ENCODE results near the gene GNA15. TPM values are rescaled to one million over a fixed set of nuclear protein-coding genes. Genes with fewer than 3 reads are reported as not detected.
"Not testable (repeated sequence)": the region's sequence is repeated elsewhere in the genome, so short reads cannot be mapped to it uniquely, and the experiment has no call there.

The GNA15 gene
- total RNA-seq, 6 donors from 2014 or later, result 19.0 to 31.4 (median 28.4) TPM

DNA sequence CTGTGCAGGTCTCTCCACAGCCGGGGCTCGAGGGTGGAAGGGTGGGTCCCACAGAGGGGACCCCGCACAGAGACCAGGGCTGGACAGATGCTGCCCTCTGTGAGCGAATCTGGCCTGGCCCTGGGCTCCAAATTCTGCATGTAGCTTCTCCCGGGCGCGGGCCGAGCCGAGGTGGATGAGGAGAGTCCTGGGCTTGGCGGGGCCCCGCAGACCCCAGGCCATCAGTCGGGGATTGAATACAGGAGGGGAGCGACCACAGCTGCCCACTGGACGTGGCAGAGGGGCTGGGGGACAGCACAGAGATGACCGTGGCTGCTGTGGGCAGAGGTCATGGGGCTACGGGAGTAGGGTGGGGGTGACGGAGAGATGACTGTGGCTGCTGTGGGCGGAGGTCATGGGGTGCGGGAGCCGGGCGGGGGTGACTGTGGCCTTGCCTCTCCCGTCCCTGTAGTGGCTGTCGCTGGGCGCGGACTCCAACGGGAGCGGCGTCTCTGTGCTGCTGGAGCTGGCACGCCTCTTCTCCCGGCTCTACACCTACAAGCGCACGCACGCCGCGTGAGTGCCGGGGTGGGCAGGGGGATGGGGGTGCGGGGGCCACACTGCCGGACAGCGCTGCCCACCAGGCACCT is 65.4 kb downstream of the GNA15 start:
- no peak for ATAC-seq (ENCODE audit: low FRiP score in 2 of 2)
- H3K4me3 ChIP-seq, result no peak overlapping the region
- H3K27ac ChIP-seq, result no peak overlapping the region
- TF ChIP-seq POLR2A (IDR thresholded peaks at IDR 0.05) (no peak), EP300 (IDR thresholded peaks at IDR 0.05) (no peak), POLR2AphosphoS5 (IDR thresholded peaks at IDR 0.05) (no peak)
- TF ChIP-seq, protein P1, sequence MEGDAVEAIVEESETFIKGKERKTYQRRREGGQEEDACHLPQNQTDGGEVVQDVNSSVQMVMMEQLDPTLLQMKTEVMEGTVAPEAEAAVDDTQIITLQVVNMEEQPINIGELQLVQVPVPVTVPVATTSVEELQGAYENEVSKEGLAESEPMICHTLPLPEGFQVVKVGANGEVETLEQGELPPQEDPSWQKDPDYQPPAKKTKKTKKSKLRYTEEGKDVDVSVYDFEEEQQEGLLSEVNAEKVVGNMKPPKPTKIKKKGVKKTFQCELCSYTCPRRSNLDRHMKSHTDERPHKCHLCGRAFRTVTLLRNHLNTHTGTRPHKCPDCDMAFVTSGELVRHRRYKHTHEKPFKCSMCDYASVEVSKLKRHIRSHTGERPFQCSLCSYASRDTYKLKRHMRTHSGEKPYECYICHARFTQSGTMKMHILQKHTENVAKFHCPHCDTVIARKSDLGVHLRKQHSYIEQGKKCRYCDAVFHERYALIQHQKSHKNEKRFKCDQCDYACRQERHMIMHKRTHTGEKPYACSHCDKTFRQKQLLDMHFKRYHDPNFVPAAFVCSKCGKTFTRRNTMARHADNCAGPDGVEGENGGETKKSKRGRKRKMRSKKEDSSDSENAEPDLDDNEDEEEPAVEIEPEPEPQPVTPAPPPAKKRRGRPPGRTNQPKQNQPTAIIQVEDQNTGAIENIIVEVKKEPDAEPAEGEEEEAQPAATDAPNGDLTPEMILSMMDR (IDR thresholded peaks at IDR 0.05), result no peak
- peaks cover 0 to 82% (median 58%) of the 10 kb centered on the region in 4 donors for H3K36me3 ChIP-seq
- WGBS, 2 donors, result 92 to 93% methylated on average over 30 to 36 of the region's 39 CpGs
- DNase-seq, result peak in 1 of 2 donors; percentile 78
- H3K27me3 ChIP-seq, result no peaks in the 10 kb centered on the region
- H3K9me3 ChIP-seq, result no peaks in the 10 kb centered on the region
- no peaks in the 10 kb centered on the region for H3K4me1 ChIP-seq

DNA sequence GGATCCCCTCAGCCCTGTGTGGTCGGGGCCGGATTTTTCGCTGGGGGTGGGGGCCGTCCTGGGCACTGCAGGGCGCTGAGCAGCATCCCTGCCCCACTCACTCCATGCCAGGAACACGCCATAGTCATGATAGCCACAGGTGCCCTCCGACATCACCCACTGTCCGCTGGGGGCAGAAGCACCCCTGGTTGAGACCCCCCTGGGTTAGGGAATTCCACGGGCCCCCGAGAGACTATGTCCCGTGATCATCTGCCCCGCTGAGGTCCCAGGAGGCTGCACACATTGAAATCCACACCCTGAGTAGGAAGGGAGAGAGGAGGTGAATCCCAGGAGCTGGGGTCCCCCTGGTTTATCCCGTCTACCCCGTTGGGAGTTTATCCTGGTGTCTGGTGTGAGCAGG is 66.1 kb downstream of the GNA15 start:
- ATAC-seq (ENCODE audit: low FRiP score in 2 of 2) (no peak), DNase-seq (no peak)
- Histone ChIP-seq H3K4me1 (no peaks in the 10 kb centered on the region), H3K4me3 (no peak overlapping the region), H3K36me3 (peaks cover 0 to 82% (median 58%) of the 10 kb centered on the region in 4 donors), H3K27ac (no peak overlapping the region), H3K9me3 (no peaks in the 10 kb centered on the region), H3K27me3 (no peaks in the 10 kb centered on the region)
- TF ChIP-seq POLR2AphosphoS5 (IDR thresholded peaks at IDR 0.05) (no peak), POLR2A (IDR thresholded peaks at IDR 0.05) (no peak), EP300 (IDR thresholded peaks at IDR 0.05) (no peak)
- TF ChIP-seq, protein P1 (IDR thresholded peaks at IDR 0.05), result no peak
- 91 to 96% methylated on average over 6 to 11 of the region's 14 CpGs for WGBS, 2 donors

DNA sequence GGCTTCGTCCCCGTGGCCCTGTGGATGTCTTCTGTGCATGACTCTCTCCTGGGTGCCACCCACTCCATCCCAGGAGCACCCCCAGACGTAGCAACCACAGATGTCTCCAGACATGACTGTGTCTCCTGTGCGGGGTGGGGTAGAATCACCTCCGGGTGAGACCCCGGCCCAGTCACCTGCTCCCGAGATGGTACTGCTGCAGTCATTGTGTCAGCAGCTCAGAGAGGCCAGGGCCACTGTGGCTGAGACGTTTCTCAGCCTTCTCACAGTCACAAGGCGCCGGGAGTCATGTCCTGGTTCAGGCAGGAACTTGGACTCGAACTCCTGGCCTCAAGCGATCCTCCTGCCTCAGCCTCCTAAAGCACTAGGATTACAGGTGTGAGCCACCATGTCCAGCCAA is 66.5 kb downstream of the GNA15 start:
- H3K9me3 ChIP-seq, result no peaks in the 10 kb centered on the region
- WGBS, 2 donors, result 87 to 90% methylated on average over 11 to 12 of the region's 12 CpGs
- no peaks in the 10 kb centered on the region for H3K27me3 ChIP-seq
- TF ChIP-seq, protein P1 (IDR thresholded peaks at IDR 0.05), result no peak
- TF ChIP-seq EP300 (IDR thresholded peaks at IDR 0.05) (no peak), POLR2AphosphoS5 (IDR thresholded peaks at IDR 0.05) (no peak), POLR2A (IDR thresholded peaks at IDR 0.05) (no peak)
- ATAC-seq (ENCODE audit: low FRiP score in 2 of 2) (no peak), DNase-seq (no peak)
- no peaks in the 10 kb centered on the region for H3K4me1 ChIP-seq
- H3K36me3 ChIP-seq, result peaks cover 0 to 82% (median 60%) of the 10 kb centered on the region in 4 donors
- H3K4me3 ChIP-seq, result no peak overlapping the region
- no peak overlapping the region for H3K27ac ChIP-seq

DNA sequence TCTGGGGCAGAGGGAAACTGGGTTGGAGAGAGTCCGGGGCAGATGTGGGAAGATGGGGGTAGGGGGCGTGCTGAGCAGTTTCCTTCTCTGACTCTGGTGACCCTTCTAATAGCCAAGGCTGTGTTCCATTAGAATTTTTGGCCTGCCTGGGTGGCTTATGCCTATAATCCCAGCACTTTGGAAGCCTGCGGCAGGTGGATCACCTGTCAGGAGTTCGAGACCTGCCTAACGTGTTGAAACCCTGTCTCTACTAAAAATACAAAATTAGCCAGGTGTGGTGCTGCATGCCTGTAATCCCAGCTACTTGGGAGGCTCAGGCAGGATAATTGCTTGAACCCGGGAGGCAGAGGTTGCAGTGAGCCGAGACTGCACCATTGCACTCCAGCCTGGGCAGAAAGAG is 67.1 kb downstream of the GNA15 start:
- not testable (repeated sequence) for ATAC-seq (ENCODE audit: low FRiP score in 2 of 2); H3K27ac ChIP-seq; H3K9me3 ChIP-seq; H3K27me3 ChIP-seq; H3K4me1 ChIP-seq; DNase-seq; H3K4me3 ChIP-seq
- H3K36me3 ChIP-seq, result peaks cover under 1 to 82% (median 66%) of the 10 kb centered on the region in 4 donors
- WGBS, 2 donors, result 84 to 95% methylated on average over 3 to 7 of the region's 7 CpGs

DNA sequence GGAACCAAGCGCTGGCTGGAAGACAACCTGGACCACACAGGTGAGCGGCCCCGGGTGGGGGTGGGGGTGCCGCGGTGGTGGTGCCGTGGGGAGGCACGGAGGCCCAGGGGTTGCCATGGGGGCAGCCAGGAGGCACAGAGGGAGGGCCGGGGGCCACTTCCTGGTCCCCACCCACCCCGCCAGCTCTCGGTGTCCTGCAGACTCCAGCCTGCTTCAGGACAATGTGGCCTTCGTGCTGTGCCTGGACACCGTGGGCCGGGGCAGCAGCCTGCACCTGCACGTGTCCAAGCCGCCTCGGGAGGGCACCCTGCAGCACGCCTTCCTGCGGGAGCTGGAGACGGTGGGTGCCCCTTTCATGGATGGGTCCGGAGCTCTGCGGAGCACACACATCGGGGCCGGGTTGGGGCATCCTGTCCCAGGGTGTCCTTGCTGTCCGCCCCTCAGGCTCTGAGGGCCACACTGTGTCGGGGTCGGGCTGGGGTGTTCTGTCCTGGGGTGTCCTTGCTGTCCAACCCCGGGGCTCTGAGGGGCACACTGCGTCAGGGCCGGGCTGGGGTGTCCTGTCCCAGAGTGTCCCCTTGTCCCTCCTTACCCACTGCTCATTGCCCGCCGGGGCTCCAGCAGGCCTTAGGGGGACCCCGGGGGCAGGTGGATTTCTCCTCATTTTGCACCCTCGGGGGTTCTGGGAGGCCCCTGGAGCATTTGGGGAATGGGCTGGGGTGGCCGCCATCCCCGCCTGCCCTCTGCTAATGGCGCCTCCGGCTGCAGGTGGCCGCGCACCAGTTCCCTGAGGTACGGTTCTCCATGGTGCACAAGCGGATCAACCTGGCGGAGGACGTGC is 68.2 kb downstream of the GNA15 start:
- TF ChIP-seq POLR2AphosphoS5 (IDR thresholded peaks at IDR 0.05) (no peak), EP300 (IDR thresholded peaks at IDR 0.05) (no peak), POLR2A (IDR thresholded peaks at IDR 0.05) (no peak)
- TF ChIP-seq, protein P1 (IDR thresholded peaks at IDR 0.05), result no peak
- ATAC-seq (ENCODE audit: low FRiP score in 2 of 2) (no peak), DNase-seq (peak in 1 of 2 donors; percentile 65)
- WGBS, 2 donors, result 90 to 95% methylated on average over 7 to 40 of the region's 43 CpGs
- Histone ChIP-seq H3K9me3 (no peaks in the 10 kb centered on the region), H3K4me1 (no peaks in the 10 kb centered on the region), H3K36me3 (peaks cover 3 to 82% (median 69%) of the 10 kb centered on the region in 4 donors), H3K27me3 (no peaks in the 10 kb centered on the region), H3K4me3 (no peak overlapping the region), H3K27ac (no peak overlapping the region)
